B cell (primary cell): ENCODE data around the gene KRTAP10-2. TPM values are rescaled to one million over a fixed set of nuclear protein-coding genes. Genes with fewer than 3 reads are reported as not detected.

ENCODE experiments used
- ATAC-seq: fragments of 200-7000 bp; cut with Tn5 transposase; one replicate; pipeline ENCODE4 v1.10.0; 2021; ENCODE audit warnings: low read depth, mild to moderate bottlenecking, moderate number of reproducible peaks, moderate library complexity
- CTCF ChIA-PET: fragments of 350-600 bp; sonication (Branson Sonifier 250); formaldehyde crosslinking; loops from one replicate; lab custom pipeline; 2021; ENCODE audit warnings: antibody characterized with exemption, inconsistent platforms; lab: Charles Lee
- POLR2A ChIA-PET: fragments of 350-600 bp; sonication (Branson Sonifier 250); formaldehyde crosslinking; loops from one replicate; lab custom pipeline; 2021; ENCODE audit warnings: antibody characterized with exemption; lab: Charles Lee
- DNase-seq: peaks from one replicate; pipeline ENCODE4 v3.0.0; 2013
- H2AFZ ChIP-seq: 2 replicates; pipeline ENCODE4 v1.6.1; 2012; ENCODE audit warnings: mild to moderate bottlenecking, low read depth, low read length; ENCODE audit not compliant: insufficient read depth, poor library complexity, severe bottlenecking
- H3K27ac ChIP-seq, 2 donors: 1 replicate in 1 of 2; 2 replicates in 1 of 2; pipeline ENCODE4 v1.5.1; 2012 to 2013; ENCODE audit warnings: low read length in 2 of 2, mild to moderate bottlenecking in 2 of 2, moderate library complexity in 1 of 2
- H3K27me3 ChIP-seq, 4 experiments: fragments of 200-600 bp in 1 of 4; sonication (generic) in 1 of 4; replicated peaks in 1 of 4; 1 replicate in 2 of 4; 2 replicates in 2 of 4; pipeline versions ENCODE4 v1.6.1 to v1.7.0; 2013 to 2016; ENCODE audit warnings: low read length in 3 of 4, mild to moderate bottlenecking in 2 of 4, mixed read lengths in 1 of 4, moderate library complexity in 1 of 4; ENCODE audit not compliant: insufficient read depth in 4 of 4, control insufficient read depth in 3 of 4; ENCODE audit errors: control extremely low read depth in 1 of 4
- H3K36me3 ChIP-seq, 2 experiments: replicated peaks in 1 of 2; 1 replicate in 1 of 2; 2 replicates in 1 of 2; pipeline versions ENCODE4 v1.6.1 to v1.7.1; 2013; ENCODE audit warnings: low read length in 1 of 2; ENCODE audit not compliant: insufficient read depth in 2 of 2, control insufficient read depth in 1 of 2; ENCODE audit errors: control extremely low read depth in 1 of 2, extremely low read depth in 1 of 2
- H3K4me1 ChIP-seq, 2 donors: fragments of 200-600 bp in 1 of 2; sonication (generic) in 1 of 2; 1 replicate in 1 of 2; 2 replicates in 1 of 2; pipeline versions ENCODE4 v1.5.1 to v1.6.1; 2013 to 2017; ENCODE audit warnings: low read length in 2 of 2; ENCODE audit not compliant: control insufficient read depth in 2 of 2, insufficient read depth in 2 of 2
- H3K4me2 ChIP-seq: replicated peaks from 2 replicates; pipeline ENCODE3; 2012; ENCODE audit warnings: mild to moderate bottlenecking, low read depth, low read length; ENCODE audit not compliant: poor library complexity, severe bottlenecking
- H3K4me3 ChIP-seq, 5 experiments: fragments of 200-600 bp in 1 of 5; sonication (generic) in 1 of 5; 1 replicate in 3 of 5; 2 replicates in 2 of 5; pipeline versions ENCODE4 v1.5.1 to v1.7.0; 2011 to 2016; ENCODE audit warnings: low read length in 4 of 5, mild to moderate bottlenecking in 4 of 5, low read depth in 2 of 5, control low read depth in 1 of 5, moderate library complexity in 1 of 5; ENCODE audit not compliant: insufficient read depth in 1 of 5; ENCODE audit errors: control extremely low read depth in 1 of 5, extremely low read depth in 1 of 5
- H3K79me2 ChIP-seq: fragments of 200-600 bp; sonication (generic); one replicate; pipeline ENCODE4 v1.6.0; 2016; ENCODE audit warnings: low read length; ENCODE audit not compliant: control insufficient read depth, insufficient read depth
- H3K9ac ChIP-seq: fragments of 200-600 bp; sonication (generic); 2 replicates; pipeline ENCODE4 v1.6.1; 2017; ENCODE audit warnings: mild to moderate bottlenecking, low read length, moderate library complexity
- H3K9me3 ChIP-seq, 3 donors: one replicate each; pipeline versions ENCODE4 v1.6.1 to v1.7.1; 2013; ENCODE audit warnings: low read length in 2 of 3; ENCODE audit not compliant: control insufficient read depth in 2 of 3, insufficient read depth in 1 of 3; ENCODE audit errors: control extremely low read depth in 1 of 3
- H4K20me1 ChIP-seq: 2 replicates; pipeline ENCODE4 v1.6.0; 2012; ENCODE audit warnings: mild to moderate bottlenecking, low read length; ENCODE audit not compliant: insufficient read depth, control insufficient read depth, poor library complexity, severe bottlenecking
- H3K27ac Mint-ChIP-seq: one replicate; pipeline ENCODE4 v1.8.0; 2021; ENCODE audit warnings: mixed read lengths
- H3K27me3 Mint-ChIP-seq: one replicate; pipeline ENCODE4 v1.8.0; 2021; ENCODE audit warnings: mixed read lengths
- H3K4me1 Mint-ChIP-seq: one replicate; pipeline ENCODE4 v1.8.0; 2021; ENCODE audit warnings: mixed read lengths
- H3K4me3 Mint-ChIP-seq: one replicate; pipeline ENCODE4 v1.8.0; 2021; ENCODE audit warnings: mixed read lengths
- H3K9me3 Mint-ChIP-seq: one replicate; pipeline ENCODE4 v1.8.0; 2022; ENCODE audit warnings: mixed read lengths; ENCODE audit not compliant: insufficient read depth
- EZH2 ChIP-seq: IDR thresholded peaks from 2 replicates; pipeline ENCODE4 v1.6.1; 2012; ENCODE audit warnings: borderline replicate concordance, low read depth, mild to moderate bottlenecking, moderate library complexity, low read length; ENCODE audit not compliant: insufficient read depth, poor library complexity, severe bottlenecking
- WGBS: methylation state at CpG from one replicate; pipeline ENCODE4 v1.1.5; 2013; ENCODE audit warnings: missing lambda C conversion rate; ENCODE audit not compliant: insufficient coverage; 5-methylcytosine and 5-hydroxymethylcytosine counted together
- intact Hi-C: fragments of 100-400 bp; cut with micrococcal nuclease; formaldehyde crosslinking; loops from one replicate; pipeline ENCODE4 v1.10.0; 2022
- polyA plus RNA-seq: library from polyadenylated mRNA; depleted of rRNA; stranded (reverse); fragments of >200 nt; gene quantifications from 2 replicates; pipeline ENCODE4 v1.2.3, GENCODE V29; 2012
- total RNA-seq, 2 donors: library from RNA; stranded (reverse); fragments of 120-200 nt in 1 of 2; gene quantifications; 1 replicate in 1 of 2; 2 replicates in 1 of 2; pipeline versions ENCODE4 v1.2.3 to v1.2.4, GENCODE V29; 2013 to 2022
- TF ChIP-seq, protein P1 (sequence below): fragments of 200-600 bp; IDR thresholded peaks from one replicate; pipeline ENCODE4 v1.8.0; 2022; ENCODE audit warnings: antibody characterized with exemption, mild to moderate bottlenecking

KRTAP10-2 gene
- total and polyA plus RNA-seq, 2 donors (not counting 1 experiment from before 2014, with no cell fraction given) = not detected

- ATAC-seq (no peak), DNase-seq (no peak)
- Mint-ChIP-seq H3K9me3 (no peaks in the 10 kb centered on the region), H3K27me3 (peaks cover 4% of the 10 kb centered on the region), H3K4me3 (no peak overlapping the region), H3K27ac (no peak overlapping the region), H3K4me1 (no peaks in the 10 kb centered on the region)
- Histone ChIP-seq H4K20me1 (no peaks in the 10 kb centered on the region), H3K27me3 (peaks cover 0 to 5% (median 0%) of the 10 kb centered on the region in 4 experiments), H3K79me2 (no peaks in the 10 kb centered on the region), H3K9me3 (peaks cover 0 to 6% (median 0%) of the 10 kb centered on the region in 3 donors), H3K27ac (no peak overlapping the region), H3K9ac (no peak overlapping the region), H3K4me2 (no peak overlapping the region), H3K36me3 (no peaks in the 10 kb centered on the region), H3K4me1 (no peaks in the 10 kb centered on the region), H3K4me3 (no peak overlapping the region), H2AFZ (no peak overlapping the region)
- POLR2A ChIA-PET = no interaction called here
- WGBS = 87% methylated on average over 12 of the region's 15 CpGs
- CTCF ChIA-PET = no interaction called here
- TF ChIP-seq EZH2 = no peak
- TF ChIP-seq, protein P1, sequence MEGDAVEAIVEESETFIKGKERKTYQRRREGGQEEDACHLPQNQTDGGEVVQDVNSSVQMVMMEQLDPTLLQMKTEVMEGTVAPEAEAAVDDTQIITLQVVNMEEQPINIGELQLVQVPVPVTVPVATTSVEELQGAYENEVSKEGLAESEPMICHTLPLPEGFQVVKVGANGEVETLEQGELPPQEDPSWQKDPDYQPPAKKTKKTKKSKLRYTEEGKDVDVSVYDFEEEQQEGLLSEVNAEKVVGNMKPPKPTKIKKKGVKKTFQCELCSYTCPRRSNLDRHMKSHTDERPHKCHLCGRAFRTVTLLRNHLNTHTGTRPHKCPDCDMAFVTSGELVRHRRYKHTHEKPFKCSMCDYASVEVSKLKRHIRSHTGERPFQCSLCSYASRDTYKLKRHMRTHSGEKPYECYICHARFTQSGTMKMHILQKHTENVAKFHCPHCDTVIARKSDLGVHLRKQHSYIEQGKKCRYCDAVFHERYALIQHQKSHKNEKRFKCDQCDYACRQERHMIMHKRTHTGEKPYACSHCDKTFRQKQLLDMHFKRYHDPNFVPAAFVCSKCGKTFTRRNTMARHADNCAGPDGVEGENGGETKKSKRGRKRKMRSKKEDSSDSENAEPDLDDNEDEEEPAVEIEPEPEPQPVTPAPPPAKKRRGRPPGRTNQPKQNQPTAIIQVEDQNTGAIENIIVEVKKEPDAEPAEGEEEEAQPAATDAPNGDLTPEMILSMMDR = no peak
- intact Hi-C loops = no loop called here
These were observed 34.0 kb downstream of the KRTAP10-2 start for GRCh38 chr21:44517175-44517899.

DNA sequence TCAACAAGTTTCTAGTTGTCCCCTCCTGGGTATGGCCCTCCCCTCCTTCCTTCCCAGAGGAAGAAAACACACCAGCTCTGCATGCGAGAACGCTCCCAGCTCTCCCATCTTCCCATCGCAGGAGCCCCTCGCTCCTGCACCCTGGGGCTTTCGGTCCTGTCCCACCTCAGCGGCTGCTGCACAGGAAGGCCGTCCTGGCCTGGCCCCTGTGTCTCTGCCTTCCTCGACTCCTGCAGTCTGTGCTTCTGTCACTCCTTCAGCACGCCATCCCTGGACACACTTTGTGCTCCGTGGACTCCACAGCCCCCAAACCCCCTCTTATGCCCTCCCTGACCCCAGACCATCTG lies 34.5 kb downstream of the KRTAP10-2 start:
- ATAC-seq (no peak), DNase-seq (no peak)
- Histone ChIP-seq H3K4me2 (no peak overlapping the region), H3K27ac (no peak overlapping the region), H3K27me3 (peaks cover 0 to 5% (median 0%) of the 10 kb centered on the region in 4 experiments), H3K9ac (no peak overlapping the region), H3K79me2 (no peaks in the 10 kb centered on the region), H3K36me3 (no peaks in the 10 kb centered on the region), H3K9me3 (peaks cover 0 to 6% (median 0%) of the 10 kb centered on the region in 3 donors), H3K4me3 (no peak overlapping the region), H2AFZ (no peak overlapping the region), H3K4me1 (no peaks in the 10 kb centered on the region), H4K20me1 (no peaks in the 10 kb centered on the region)
- WGBS = 92% methylated on average over 9 of the region's 10 CpGs
- H3K27me3 Mint-ChIP-seq = peaks cover 4% of the 10 kb centered on the region
- no peak for TF ChIP-seq EZH2
- TF ChIP-seq, protein P1 = no peak
- no peaks in the 10 kb centered on the region for H3K9me3 Mint-ChIP-seq
- no peaks in the 10 kb centered on the region for H3K4me1 Mint-ChIP-seq
- no peak overlapping the region for H3K27ac Mint-ChIP-seq
- ChIA-PET CTCF (no interaction called here), POLR2A (no interaction called here)
- intact Hi-C loops = no loop called here
- H3K4me3 Mint-ChIP-seq = no peak overlapping the region
